Limb (tissue), 2 donors: ENCODE data around the gene MINDY2.
A peak's percentile ranks its signal among the peaks of the same experiment; 100 is the strongest.
"Not testable (repeated sequence)": the region's sequence is repeated elsewhere in the genome, so short reads cannot be mapped to it uniquely, and the experiment has no call there.

Experiments
- DNase-seq, 2 donors: peaks; one replicate each; pipeline ENCODE4 v3.0.0-alpha.2; 2016; ENCODE audit errors: extremely low spot score in 2 of 2

The MINDY2 gene

DNA sequence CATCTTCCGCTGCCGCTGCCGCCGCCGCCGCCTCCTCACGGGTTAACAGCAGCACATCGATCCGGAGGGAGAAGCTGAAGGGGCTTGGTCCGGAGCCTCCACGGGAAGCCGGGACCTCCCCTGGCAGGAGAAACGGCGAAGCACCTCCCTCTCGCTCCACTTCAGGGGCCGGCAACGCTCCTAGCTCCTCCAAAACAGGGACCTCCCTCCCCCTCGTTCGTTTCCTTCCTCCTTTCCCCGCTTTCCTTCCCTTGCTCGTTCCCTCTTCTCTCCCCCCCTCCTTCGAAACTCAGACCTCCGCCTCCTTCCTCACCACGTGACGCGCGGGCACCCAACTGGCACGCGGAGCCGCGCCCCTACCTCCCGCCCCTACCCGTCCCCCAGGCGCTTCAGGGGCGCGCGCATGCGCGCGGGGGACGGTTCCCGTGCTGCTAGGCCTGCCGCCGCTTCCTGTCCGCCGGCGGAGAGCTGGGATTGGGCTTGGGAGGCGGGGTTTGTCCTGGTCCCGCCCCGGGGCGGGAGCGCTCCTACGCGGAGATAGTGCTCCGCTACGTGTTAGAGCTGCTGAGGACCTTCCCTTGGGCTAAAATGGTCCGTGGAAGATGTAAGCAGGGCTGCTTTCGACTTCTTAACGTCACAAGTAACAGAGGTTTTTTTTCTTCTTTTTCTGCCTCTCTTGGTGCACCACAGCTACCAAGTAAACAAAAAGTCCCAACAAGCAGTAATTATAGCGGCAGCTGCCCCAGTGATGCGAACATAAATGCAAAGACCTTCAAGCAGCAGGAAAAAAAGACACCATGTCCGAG is 21.4 kb upstream of the MINDY2 start, which contains the start of gene ADAM10:
TSS of gene ADAM10 (minus strand) at position 176 of the 806 bp plus-strand sequence. CDS start at position 3, 173 bp downstream.
- DNase-seq = peak; percentile 99 to 100

DNA sequence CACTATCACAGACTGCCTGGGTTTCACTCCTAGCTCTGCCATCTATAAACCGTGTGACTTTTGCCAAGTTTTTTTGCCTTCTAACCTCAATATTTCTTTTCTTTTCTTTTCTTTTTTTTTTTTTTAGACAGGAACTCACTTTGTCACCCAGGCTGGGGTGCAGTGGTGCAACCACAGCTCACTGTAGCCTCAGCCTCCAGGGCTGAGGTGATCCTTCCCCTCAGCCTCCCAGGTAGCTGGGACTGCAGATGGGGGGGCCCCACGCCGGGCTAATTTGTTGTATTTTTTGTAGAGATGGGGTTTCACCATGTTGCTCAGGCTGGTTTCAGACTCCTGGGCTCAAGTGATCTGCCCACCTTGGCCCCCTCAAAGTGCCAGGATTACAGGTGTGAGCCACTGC is 18.4 kb upstream of the MINDY2 start:
- no peak for DNase-seq

- DNase-seq = no peak
These were observed 15.8 kb upstream of the MINDY2 start for GRCh38 chr15:58755350-58755749.

- DNase-seq = no peak
These were observed 15.1 kb upstream of the MINDY2 start for GRCh38 chr15:58755956-58756355.

DNA sequence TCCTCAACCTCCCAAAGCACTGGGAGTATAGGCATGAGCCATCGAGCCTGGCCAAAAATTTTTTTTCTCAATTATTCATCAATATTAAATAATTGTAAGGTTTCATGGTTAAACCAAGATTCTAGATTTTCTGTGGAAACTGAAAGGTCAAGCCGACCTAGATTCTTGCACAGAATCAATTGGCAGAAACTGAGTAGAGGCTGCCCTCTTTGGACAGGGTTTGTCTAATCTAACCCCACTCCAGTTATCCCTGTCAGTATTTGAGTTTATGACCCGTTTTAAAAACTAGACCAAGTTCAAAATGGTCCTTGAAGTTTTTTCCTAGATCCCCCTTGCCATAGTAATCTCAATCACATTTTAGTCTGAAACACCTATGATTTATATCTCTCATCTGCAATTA is 13.0 kb upstream of the MINDY2 start:
- no peak for DNase-seq

- DNase-seq = no peak
These were observed 10.6 kb upstream of the MINDY2 start for GRCh38 chr15:58760385-58761009.

DNA sequence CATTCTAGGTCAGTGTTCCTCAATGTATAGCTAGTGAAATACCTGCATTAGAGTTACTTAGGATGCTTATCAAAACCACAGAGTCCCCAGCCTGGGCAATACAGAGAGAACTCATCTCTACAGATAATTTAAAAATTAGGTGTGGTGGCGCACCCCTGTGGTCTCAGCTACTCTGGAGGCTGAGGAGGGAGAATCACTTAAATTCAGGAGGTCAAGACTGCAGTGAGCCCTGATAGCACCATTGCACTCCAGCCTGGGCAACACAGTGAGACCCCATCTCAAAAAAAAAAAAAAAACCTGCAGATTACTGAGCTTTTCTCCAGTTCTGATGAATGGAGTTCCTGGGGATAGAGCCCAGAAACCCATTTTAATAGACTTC is 10.1 kb upstream of the MINDY2 start:
- DNase-seq = no peak

DNA sequence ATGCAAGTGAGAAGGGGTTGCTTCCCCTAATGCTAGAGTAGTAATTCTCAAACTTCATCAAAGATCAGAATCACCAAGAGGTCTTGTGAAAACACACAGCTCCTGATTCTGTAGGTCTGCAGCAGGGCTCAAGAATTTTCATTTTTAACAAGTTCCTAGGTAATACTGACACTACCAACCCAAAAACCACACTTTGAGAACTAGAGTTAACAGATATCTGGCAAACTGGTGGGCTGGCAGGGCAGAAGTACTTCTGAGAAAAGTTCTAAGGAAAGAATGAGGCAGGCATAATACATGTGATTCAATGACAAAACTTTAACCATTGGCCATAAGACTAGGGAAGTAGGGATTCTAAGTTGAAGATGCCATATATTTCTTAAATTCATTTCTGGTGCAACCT is 8.8 kb upstream of the MINDY2 start:
- no peak for DNase-seq

DNA sequence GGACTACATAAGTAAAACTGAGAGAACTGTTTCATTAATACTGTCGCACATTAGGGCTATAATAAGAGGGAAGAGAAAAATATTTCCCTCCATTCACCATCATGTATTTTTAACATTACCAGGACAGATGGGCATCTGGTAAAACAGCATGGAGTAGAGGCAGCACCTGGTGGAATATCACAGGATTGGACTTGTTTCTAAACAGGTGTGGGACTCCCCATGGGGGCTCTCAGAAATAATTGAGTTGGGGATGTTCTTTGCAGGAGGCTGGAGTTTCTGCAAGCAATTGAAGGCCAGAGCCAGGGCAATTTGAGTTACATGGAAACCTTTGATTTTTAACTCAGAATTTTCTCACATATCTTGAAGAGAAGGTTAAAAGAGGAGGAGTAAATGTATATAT is 8.4 kb upstream of the MINDY2 start:
- no peak for DNase-seq

DNA sequence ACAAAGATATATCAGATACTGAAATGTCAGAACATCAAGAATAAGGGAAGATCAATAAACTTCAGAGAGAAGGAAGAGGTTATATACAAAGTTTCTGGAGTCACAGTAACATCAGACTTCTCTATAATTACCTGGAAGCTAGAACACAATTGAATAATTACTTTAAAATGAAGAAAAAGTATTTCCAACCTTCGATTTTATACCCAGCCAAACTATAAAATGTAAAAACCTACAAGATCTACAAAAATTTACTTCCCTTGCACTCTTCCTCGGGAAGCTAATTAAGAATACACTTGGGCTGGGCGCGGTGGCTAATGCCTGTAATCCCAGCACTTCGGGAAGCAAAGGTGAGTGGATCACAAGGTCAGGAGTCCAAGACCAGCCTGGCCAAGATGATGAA is 6.6 kb upstream of the MINDY2 start:
- DNase-seq = no peak

- no peak for DNase-seq
These were observed 4.8 kb upstream of the MINDY2 start for GRCh38 chr15:58766290-58766689.

GRCh38 chr15:58768601-58769004 is 2.5 kb upstream of the MINDY2 start:
- not testable (repeated sequence) for DNase-seq

- no peak for DNase-seq
These were observed 614 bp upstream of the MINDY2 start for GRCh38 chr15:58770519-58770856.

DNA sequence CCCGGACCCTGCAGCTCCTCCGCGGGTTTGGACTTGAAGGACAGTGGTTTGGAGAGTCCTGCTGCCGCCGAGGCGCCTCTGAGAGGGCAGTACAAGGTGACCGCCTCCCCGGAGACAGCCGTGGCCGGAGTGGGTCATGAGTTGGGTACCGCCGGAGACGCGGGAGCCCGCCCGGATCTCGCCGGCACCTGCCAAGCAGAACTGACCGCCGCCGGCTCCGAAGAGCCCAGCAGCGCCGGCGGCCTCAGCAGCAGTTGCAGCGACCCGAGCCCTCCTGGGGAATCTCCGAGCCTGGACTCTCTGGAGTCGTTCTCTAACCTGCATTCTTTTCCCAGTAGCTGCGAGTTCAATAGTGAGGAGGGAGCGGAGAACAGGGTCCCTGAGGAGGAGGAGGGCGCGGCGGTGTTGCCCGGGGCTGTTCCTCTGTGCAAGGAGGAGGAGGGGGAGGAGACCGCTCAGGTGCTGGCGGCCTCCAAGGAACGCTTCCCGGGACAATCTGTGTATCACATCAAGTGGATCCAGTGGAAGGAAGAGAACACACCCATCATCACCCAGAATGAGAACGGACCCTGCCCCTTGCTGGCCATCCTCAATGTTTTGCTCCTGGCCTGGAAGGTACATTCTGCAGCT is 634 bp downstream of the MINDY2 start:
- peak; percentile 18 to 77 for DNase-seq

DNA sequence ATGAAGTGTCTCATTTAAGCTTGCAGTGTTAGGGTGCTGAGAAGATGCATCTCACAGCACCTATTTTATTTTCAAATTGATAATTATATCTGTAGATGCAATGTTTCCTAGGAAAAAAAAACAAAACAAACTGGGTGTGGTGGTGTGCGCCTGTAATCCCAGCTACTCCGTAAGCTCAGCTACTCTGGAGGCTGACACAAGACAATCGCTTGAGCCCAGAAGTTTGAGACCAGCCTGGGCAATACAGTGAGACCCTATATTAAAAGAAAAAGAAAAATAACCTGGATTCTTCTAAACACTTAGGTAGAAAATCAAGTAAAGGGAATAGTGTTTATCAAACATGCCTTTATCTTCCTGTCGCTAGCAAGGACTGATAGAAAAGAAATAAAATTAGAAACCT is 1.9 kb downstream of the MINDY2 start:
- no peak for DNase-seq

- DNase-seq = no peak
These were observed 4.3 kb downstream of the MINDY2 start for GRCh38 chr15:58775402-58775801.

GRCh38 chr15:58777107-58777506 is 6.0 kb downstream of the MINDY2 start:
- DNase-seq = no peak

- DNase-seq = no peak
These were observed 8.5 kb downstream of the MINDY2 start for GRCh38 chr15:58779554-58779953.

- no peak for DNase-seq
These were observed 14.3 kb downstream of the MINDY2 start for GRCh38 chr15:58785355-58785754.

- DNase-seq = no peak
These were observed 17.1 kb downstream of the MINDY2 start for GRCh38 chr15:58788056-58788710.

- peak in 1 of 2 donors; percentile 39 for DNase-seq
These were observed 22.8 kb downstream of the MINDY2 start for GRCh38 chr15:58793862-58794261.

DNA sequence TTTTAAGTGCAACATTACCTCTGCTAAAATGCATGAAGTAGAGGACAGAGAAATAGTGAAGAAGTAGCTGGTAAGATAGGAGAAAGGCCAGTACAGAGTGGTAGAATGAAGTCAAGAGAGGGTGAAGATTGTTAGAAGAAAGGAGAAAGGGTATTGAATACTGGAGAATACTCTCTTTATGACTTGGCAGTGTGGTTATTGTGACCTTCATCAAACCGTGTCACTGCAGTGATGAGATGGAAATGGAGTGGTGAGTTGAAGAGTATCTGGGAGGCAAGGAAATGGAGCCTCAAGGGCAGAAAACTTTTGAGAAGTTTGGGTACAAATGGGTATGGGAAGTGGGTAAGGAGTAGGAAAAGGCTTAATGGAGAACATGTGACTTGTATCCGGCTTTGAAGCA is 24.7 kb downstream of the MINDY2 start:
- no peak for DNase-seq
